ENCODE data around the gene DEAF1.

The DEAF1 gene

GRCh38 chr11:646214-646613 lies 48.8 kb downstream of the DEAF1 start:
- no peak for DNase-seq (ENCODE audit: low spot score)
- FAIRE-seq: no peak

GRCh38 chr11:645536-645935 lies 49.5 kb downstream of the DEAF1 start:
- FAIRE-seq (no peak), DNase-seq (ENCODE audit: low spot score) (no peak)

- FAIRE-seq (no peak), DNase-seq (ENCODE audit: low spot score) (no peak)
Observed at GRCh38 chr11:643849-644738, 50.9 kb downstream of the DEAF1 start.

- FAIRE-seq (no peak), DNase-seq (ENCODE audit: low spot score) (no peak)
Observed at GRCh38 chr11:643366-643765, 51.7 kb downstream of the DEAF1 start.

- no peak for FAIRE-seq
- DNase-seq (ENCODE audit: low spot score): no peak
Observed at GRCh38 chr11:641806-642370, 53.1 kb downstream of the DEAF1 start.

GRCh38 chr11:640021-640706 lies 54.9 kb downstream of the DEAF1 start:
- no peak for FAIRE-seq
- DNase-seq (ENCODE audit: low spot score): no peak

- DNase-seq (ENCODE audit: low spot score) (no peak), FAIRE-seq (no peak)
Observed at GRCh38 chr11:639332-639955, 55.6 kb downstream of the DEAF1 start.

GRCh38 chr11:638631-639331 lies 56.2 kb downstream of the DEAF1 start:
- DNase-seq (ENCODE audit: low spot score) (no peak), FAIRE-seq (no peak)

GRCh38 chr11:637593-638521 lies 57.2 kb downstream of the DEAF1 start:
- no peak for FAIRE-seq
- DNase-seq (ENCODE audit: low spot score): no peak

GRCh38 chr11:637333-637592 lies 57.8 kb downstream of the DEAF1 start:
- FAIRE-seq: no peak
- no peak for DNase-seq (ENCODE audit: low spot score)

GRCh38 chr11:636511-637332 lies 58.3 kb downstream of the DEAF1 start, which contains the start of gene DRD4:
TSS of gene DRD4 (plus strand) at chr11:637269. CDS start at chr11:637305, 36 bp downstream.
- DNase-seq (ENCODE audit: low spot score) (no peak), FAIRE-seq (no peak)

- FAIRE-seq (no peak), DNase-seq (ENCODE audit: low spot score) (no peak)
Observed at GRCh38 chr11:635945-636510, 59.0 kb downstream of the DEAF1 start.

GRCh38 chr11:630871-631270 lies 64.2 kb downstream of the DEAF1 start:
- DNase-seq (ENCODE audit: low spot score) (no peak), FAIRE-seq (no peak)

- FAIRE-seq (no peak), DNase-seq (ENCODE audit: low spot score) (no peak)
Observed at GRCh38 chr11:629237-629583, 65.8 kb downstream of the DEAF1 start.

GRCh38 chr11:628056-628455 lies 67.0 kb downstream of the DEAF1 start:
- FAIRE-seq (no peak), DNase-seq (ENCODE audit: low spot score) (no peak)

- FAIRE-seq: no peak
- no peak for DNase-seq (ENCODE audit: low spot score)
Observed at GRCh38 chr11:627308-627576, 67.8 kb downstream of the DEAF1 start.

- DNase-seq (ENCODE audit: low spot score): no peak
- FAIRE-seq: no peak
Observed at GRCh38 chr11:626475-627307, 68.3 kb downstream of the DEAF1 start, which contains the start of gene SCT. TSS of gene SCT (minus strand) at chr11:627181. CDS start at chr11:627143, 38 bp downstream.

- no peak for DNase-seq (ENCODE audit: low spot score)
- FAIRE-seq: no peak
Observed at GRCh38 chr11:625636-626268, 69.3 kb downstream of the DEAF1 start.

Data from urothelium cell line (cell line).